ENCODE data around the gene IFIT3.
"Not testable (repeated sequence)": the region's sequence is repeated elsewhere in the genome, so short reads cannot be mapped to it uniquely, and the experiment has no call there.

The IFIT3 gene

DNA sequence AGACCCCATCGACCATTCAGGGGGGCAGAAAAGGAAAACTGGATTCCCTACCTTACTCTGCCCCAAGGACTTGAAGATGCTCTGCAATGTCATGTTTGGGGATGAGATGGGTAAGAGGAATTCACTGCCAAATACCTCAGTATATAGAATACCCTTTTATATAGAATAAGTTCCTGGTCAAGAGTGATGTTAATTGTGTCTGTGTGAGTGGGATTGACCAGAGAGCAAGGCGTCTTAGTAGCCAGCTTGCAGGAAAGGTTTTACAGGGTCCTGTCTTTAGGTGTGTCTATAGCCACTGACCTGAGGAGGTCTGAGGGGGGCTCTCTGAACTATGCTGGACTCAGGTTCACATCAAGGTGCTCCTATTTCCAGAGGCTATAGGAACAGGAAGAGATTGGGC is 1.4 kb downstream of the IFIT3 start:
- H3K9ac ChIP-seq (ENCODE audit: low read depth, low read length) = no peak overlapping the region
- H3K79me2 ChIP-seq (ENCODE audit: insufficient read depth, low read length) = peaks cover 21% of the 10 kb centered on the region
- H3K27ac ChIP-seq (ENCODE audit: low read length) = no peak overlapping the region
- TF ChIP-seq, protein P1, sequence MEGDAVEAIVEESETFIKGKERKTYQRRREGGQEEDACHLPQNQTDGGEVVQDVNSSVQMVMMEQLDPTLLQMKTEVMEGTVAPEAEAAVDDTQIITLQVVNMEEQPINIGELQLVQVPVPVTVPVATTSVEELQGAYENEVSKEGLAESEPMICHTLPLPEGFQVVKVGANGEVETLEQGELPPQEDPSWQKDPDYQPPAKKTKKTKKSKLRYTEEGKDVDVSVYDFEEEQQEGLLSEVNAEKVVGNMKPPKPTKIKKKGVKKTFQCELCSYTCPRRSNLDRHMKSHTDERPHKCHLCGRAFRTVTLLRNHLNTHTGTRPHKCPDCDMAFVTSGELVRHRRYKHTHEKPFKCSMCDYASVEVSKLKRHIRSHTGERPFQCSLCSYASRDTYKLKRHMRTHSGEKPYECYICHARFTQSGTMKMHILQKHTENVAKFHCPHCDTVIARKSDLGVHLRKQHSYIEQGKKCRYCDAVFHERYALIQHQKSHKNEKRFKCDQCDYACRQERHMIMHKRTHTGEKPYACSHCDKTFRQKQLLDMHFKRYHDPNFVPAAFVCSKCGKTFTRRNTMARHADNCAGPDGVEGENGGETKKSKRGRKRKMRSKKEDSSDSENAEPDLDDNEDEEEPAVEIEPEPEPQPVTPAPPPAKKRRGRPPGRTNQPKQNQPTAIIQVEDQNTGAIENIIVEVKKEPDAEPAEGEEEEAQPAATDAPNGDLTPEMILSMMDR (IDR thresholded peaks at IDR 0.05; ENCODE audit: borderline replicate concordance, extremely low read depth, low read length, poor library complexity, severe bottlenecking) = no peak
- no peak for TF ChIP-seq EZH2 (IDR thresholded peaks at IDR 0.05; ENCODE audit: borderline replicate concordance, low read depth, low read length, severe bottlenecking)
- H3K4me2 ChIP-seq (ENCODE audit: insufficient read depth, low read length) = peak overlapping the region; percentile 75; the same call in 1 of the 2 replicates
- peaks cover 66% of the 10 kb centered on the region for H3K4me1 ChIP-seq (ENCODE audit: insufficient read depth, low read length)
- no peak overlapping the region for H2AFZ ChIP-seq (ENCODE audit: low read depth, low read length)
- H3K36me3 ChIP-seq (ENCODE audit: insufficient read depth, low read length) = no peaks in the 10 kb centered on the region
- H3K4me3 ChIP-seq (ENCODE audit: low read depth in 1 of 2, low read length in 2 of 2) = peak overlapping the region in 1 of 2 experiments; percentile 64; a peak in 1 of 4 replicates
- no peaks in the 10 kb centered on the region for H3K9me3 ChIP-seq (ENCODE audit: insufficient read depth, low read length, severe bottlenecking)
- DNase-seq (no peak), ATAC-seq (ENCODE audit: insufficient read depth, low read depth) (no peak)
- no peaks in the 10 kb centered on the region for H3K27me3 ChIP-seq (ENCODE audit: insufficient read depth, low read length, poor library complexity)
- 0 out of 2 replicates have a peak, but pooled peaks cover 4% of the 10 kb centered on the region for H4K20me1 ChIP-seq (ENCODE audit: insufficient read depth, low read length)

DNA sequence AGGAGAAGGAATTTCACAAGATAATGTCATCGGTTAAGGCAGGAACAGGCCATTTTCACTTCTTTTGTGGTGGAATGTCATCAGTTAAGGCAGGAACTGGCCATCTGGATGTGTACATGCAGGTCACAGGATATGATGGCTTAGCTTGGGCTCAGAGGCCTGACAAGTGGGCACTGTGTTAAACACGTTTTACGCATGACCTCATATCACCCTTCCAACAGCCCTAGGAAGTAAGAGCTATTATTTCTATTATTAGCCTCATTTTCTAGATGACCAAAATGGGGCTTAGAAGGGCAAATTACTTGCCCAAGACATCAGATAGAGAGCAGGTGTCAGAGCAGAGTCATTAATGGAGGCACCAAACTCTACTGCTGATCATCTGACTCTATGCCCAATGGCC is 2.2 kb downstream of the IFIT3 start:
- H3K4me2 ChIP-seq (ENCODE audit: insufficient read depth, low read length); ATAC-seq (ENCODE audit: insufficient read depth, low read depth); H3K9ac ChIP-seq (ENCODE audit: low read depth, low read length); H4K20me1 ChIP-seq (ENCODE audit: insufficient read depth, low read length); H3K9me3 ChIP-seq (ENCODE audit: insufficient read depth, low read length, severe bottlenecking); H2AFZ ChIP-seq (ENCODE audit: low read depth, low read length); DNase-seq; H3K27ac ChIP-seq (ENCODE audit: low read length); H3K4me3 ChIP-seq (ENCODE audit: low read depth in 1 of 2, low read length in 2 of 2); H3K27me3 ChIP-seq (ENCODE audit: insufficient read depth, low read length, poor library complexity); H3K36me3 ChIP-seq (ENCODE audit: insufficient read depth, low read length): not testable (repeated sequence)
- peaks cover 21% of the 10 kb centered on the region for H3K79me2 ChIP-seq (ENCODE audit: insufficient read depth, low read length)
- H3K4me1 ChIP-seq (ENCODE audit: insufficient read depth, low read length) = peaks cover 74% of the 10 kb centered on the region

DNA sequence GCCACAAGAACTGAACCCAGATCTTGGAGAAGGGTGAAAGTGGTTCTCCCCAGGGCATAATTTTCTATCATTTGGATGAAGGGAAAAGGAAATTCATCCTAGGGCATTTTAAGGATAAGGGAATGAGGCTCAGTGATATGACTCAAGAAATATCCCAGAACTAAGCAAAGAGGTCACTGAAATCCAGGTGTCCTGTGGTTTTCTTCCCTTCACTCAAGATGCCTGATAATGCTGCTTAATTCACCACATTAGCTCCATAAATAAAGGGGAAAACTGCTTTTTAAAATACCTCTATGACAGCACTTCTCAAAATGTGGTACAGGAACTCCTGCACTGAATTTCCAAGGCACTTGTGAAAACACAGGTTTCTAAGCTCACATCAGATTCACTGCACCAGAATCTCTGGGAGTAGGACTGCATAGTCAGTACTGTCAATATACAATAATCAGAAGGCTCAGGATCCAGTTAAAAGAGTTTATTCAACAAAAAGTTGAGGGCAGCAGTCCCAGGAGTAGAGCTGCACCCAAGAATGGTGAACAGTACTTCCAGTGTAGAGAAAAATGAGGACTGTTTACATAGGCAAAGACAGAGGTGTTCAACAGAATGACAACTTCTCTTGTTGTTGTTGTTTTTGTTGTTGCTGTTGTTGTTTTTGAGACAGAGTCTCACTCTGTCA is 2.9 kb downstream of the IFIT3 start:
- Histone ChIP-seq H3K4me1 (ENCODE audit: insufficient read depth, low read length) (peaks cover 74% of the 10 kb centered on the region), H3K79me2 (ENCODE audit: insufficient read depth, low read length) (peaks cover 24% of the 10 kb centered on the region), H2AFZ (ENCODE audit: low read depth, low read length) (no peak overlapping the region), H4K20me1 (ENCODE audit: insufficient read depth, low read length) (0 out of 2 replicates have a peak, but pooled peaks cover 10% of the 10 kb centered on the region), H3K9ac (ENCODE audit: low read depth, low read length) (no peak overlapping the region), H3K27me3 (ENCODE audit: insufficient read depth, low read length, poor library complexity) (no peaks in the 10 kb centered on the region), H3K36me3 (ENCODE audit: insufficient read depth, low read length) (no peaks in the 10 kb centered on the region), H3K27ac (ENCODE audit: low read length) (no peak overlapping the region), H3K9me3 (ENCODE audit: insufficient read depth, low read length, severe bottlenecking) (no peaks in the 10 kb centered on the region), H3K4me3 (ENCODE audit: low read depth in 1 of 2, low read length in 2 of 2) (no peak overlapping the region), H3K4me2 (ENCODE audit: insufficient read depth, low read length) (peak overlapping the region; percentile 2; the same call in 1 of the 2 replicates)
- no peak for ATAC-seq (ENCODE audit: insufficient read depth, low read depth)
- TF ChIP-seq, protein P1 (IDR thresholded peaks at IDR 0.05; ENCODE audit: borderline replicate concordance, extremely low read depth, low read length, poor library complexity, severe bottlenecking) = no peak
- no peak for TF ChIP-seq EZH2 (IDR thresholded peaks at IDR 0.05; ENCODE audit: borderline replicate concordance, low read depth, low read length, severe bottlenecking)
- no peak for DNase-seq

DNA sequence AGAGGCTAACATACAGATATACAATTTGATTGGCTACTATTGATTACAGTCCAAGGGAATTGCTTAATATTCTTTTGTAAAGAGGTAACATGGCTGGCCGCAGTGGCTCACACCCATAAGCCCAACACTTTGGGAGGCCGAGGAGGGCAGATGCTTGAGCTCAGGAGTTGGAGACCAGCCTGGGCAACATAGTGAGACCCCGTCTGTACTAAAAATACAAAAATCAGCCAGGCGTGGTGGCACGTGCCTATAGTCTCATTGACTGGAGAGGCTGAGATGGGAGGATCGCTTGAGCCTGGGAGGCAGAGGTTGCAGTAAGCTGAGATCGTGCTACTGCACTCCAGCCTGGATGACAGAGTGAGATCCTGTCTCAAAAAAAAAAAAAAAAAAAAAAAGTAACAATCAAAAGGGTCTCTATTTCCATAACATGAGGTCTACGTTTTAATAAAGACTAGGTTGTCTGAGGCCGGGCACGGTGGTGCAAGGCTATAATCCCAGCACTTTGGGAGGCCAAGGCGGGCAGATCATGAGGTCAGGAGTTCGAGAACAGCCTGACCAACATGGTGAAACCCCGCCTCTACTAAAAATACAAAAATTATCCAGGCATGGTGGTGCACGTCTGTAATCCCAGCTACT is 3.8 kb downstream of the IFIT3 start:
- H3K79me2 ChIP-seq (ENCODE audit: insufficient read depth, low read length) = peaks cover 24% of the 10 kb centered on the region
- H3K4me1 ChIP-seq (ENCODE audit: insufficient read depth, low read length) = peaks cover 74% of the 10 kb centered on the region
- H3K27me3 ChIP-seq (ENCODE audit: insufficient read depth, low read length, poor library complexity); ATAC-seq (ENCODE audit: insufficient read depth, low read depth); DNase-seq; H2AFZ ChIP-seq (ENCODE audit: low read depth, low read length); H3K36me3 ChIP-seq (ENCODE audit: insufficient read depth, low read length); H3K9me3 ChIP-seq (ENCODE audit: insufficient read depth, low read length, severe bottlenecking): not testable (repeated sequence)
- peaks cover 12% of the 10 kb centered on the region; the same call in 1 of the 2 replicates for H4K20me1 ChIP-seq (ENCODE audit: insufficient read depth, low read length)
- peak overlapping the region; percentile 59 for H3K4me2 ChIP-seq (ENCODE audit: insufficient read depth, low read length)
- peak overlapping the region; percentile 55 for H3K27ac ChIP-seq (ENCODE audit: low read length)
- peak overlapping the region; percentile 38; the same call in 1 of the 2 replicates for H3K9ac ChIP-seq (ENCODE audit: low read depth, low read length)
- peak overlapping the region; percentile 10 to 49; a peak in 2 of 4 replicates for H3K4me3 ChIP-seq (ENCODE audit: low read depth in 1 of 2, low read length in 2 of 2)
